ENCODE measurements around the gene ZNF438. TPM values are rescaled to one million over a fixed set of nuclear protein-coding genes. Genes with fewer than 3 reads are reported as not detected.

ZNF438 gene
- total and polyA plus RNA-seq, 2 of the 13 experiments (the other 11 are each of a cell fraction or from before 2014, with no cell fraction given), result 0.75 to 0.83 TPM

DNA sequence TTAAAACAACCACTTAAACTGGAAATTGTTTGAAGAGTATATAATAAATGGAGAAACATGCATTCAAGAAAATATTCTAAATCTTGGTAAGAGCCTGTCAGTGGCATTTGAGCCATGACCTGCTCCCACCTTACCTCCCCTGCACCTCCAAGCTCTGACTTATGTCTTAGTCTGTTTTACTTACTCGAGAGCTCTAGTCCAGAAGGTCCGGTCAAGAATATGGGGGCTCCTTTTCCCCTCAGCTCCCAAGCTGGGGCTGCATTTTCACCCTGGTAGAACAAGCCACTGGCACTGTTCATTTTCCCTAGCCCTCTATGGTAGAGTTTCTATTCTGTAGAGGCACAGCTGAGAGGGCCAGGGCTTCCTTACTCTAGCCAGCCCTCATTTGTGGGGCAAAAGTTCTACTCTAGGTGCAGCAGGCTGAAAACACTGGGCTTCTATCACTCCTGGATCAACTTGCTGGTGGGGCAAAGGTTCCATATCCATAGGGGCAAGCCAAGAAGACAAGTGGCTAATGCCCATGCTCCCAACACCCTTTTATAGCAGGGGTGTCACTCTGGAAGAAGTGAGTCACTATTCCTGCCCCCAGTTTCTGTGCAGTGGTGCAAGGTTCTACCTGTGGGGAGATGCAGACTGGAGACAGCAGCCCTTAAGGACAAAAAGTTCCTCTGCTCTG is 40.6 kb downstream of the ZNF438 start:
- no peak overlapping the region for H3K9ac ChIP-seq (ENCODE audit: insufficient read depth, low read depth, low read length)
- no peaks in the 10 kb centered on the region for H4K20me1 ChIP-seq (ENCODE audit: insufficient read depth, low read length)
- no peak for ATAC-seq
- H3K4me2 ChIP-seq (ENCODE audit: low read depth, low read length), result no peak overlapping the region
- in situ Hi-C loops (cut with HindIII; ENCODE audit: extremely low pct_ligation_motif_present, low pct_unique_long_range_greater_than_20kb) (no loop called here), intact Hi-C loops (cut with micrococcal nuclease; ENCODE audit: unreplicated experiment) (no loop called here)
- CTCF ChIA-PET (ENCODE audit: low intra/inter-chr PET ratio, low total read pairs), result no interaction called here
- FAIRE-seq, result no peak
- H3K36me3 ChIP-seq (replicated peaks in 1 of 2; ENCODE audit: control insufficient read depth in 1 of 2, insufficient read depth in 2 of 2, low read length in 2 of 2), result no peaks in the 10 kb centered on the region
- BruUV-seq (replicated peaks), result no TSS peak
- peaks cover 24% of the 10 kb centered on the region for H3K9me3 ChIP-seq (ENCODE audit: low read length)
- no peak for DNase-seq (ENCODE audit: low spot score)
- TF ChIP-seq NFE2L1 (CRISPR knock-in tag; IDR thresholded peaks at IDR 0.05; ENCODE audit: borderline replicate concordance), result no peak
- H3K79me2 ChIP-seq (ENCODE audit: insufficient read depth, low read length), result no peaks in the 10 kb centered on the region
- POLR2A ChIA-PET, result no interaction called here
- no peak overlapping the region for H3K27ac ChIP-seq (ENCODE audit: extremely low read length, insufficient read depth, low read length)
- no peak overlapping the region for H3K4me3 ChIP-seq (replicated peaks in 1 of 3; ENCODE audit: insufficient read depth in 1 of 3, low read depth in 2 of 3, low read length in 3 of 3)
- no peaks in the 10 kb centered on the region for H3K27me3 ChIP-seq (ENCODE audit: control insufficient read depth in 1 of 2, insufficient read depth in 2 of 2, low read length in 2 of 2)
- WGBS (ENCODE audit: low lambda C conversion rate), result 0% methylated on average over 2 of the region's 2 CpGs
- no peaks in the 10 kb centered on the region for H3K4me1 ChIP-seq (ENCODE audit: insufficient read depth, low read length)
- H2AFZ ChIP-seq (ENCODE audit: low read length), result no peak overlapping the region

DNA sequence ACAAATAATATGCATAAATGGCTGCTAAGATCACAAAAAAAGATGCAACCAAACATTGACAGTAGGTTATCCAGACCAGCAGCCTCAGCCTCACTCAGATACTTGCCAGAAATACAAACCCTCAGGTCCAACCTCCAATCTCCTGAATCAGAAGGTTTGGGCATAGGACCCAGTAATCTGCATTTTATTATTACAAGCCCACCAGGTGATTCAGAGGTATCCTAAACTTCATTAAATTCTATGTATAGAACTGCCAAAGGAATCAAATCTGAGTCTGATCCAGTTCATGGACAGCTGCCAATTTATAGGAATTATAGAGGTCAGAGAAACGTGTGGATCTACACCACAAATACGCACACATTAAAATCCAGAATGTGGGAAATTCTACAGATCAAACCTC is 41.3 kb downstream of the ZNF438 start:
- ChIA-PET POLR2A (no interaction called here), CTCF (ENCODE audit: low intra/inter-chr PET ratio, low total read pairs) (no interaction called here)
- intact Hi-C loops (cut with micrococcal nuclease; ENCODE audit: unreplicated experiment) (no loop called here), in situ Hi-C loops (cut with HindIII; ENCODE audit: extremely low pct_ligation_motif_present, low pct_unique_long_range_greater_than_20kb) (no loop called here)
- H3K27me3 ChIP-seq (ENCODE audit: control insufficient read depth in 1 of 2, insufficient read depth in 2 of 2, low read length in 2 of 2), result no peaks in the 10 kb centered on the region
- H3K27ac ChIP-seq (ENCODE audit: extremely low read length, insufficient read depth, low read length), result no peak overlapping the region
- no peaks in the 10 kb centered on the region for H3K36me3 ChIP-seq (replicated peaks in 1 of 2; ENCODE audit: control insufficient read depth in 1 of 2, insufficient read depth in 2 of 2, low read length in 2 of 2)
- no peaks in the 10 kb centered on the region for H3K79me2 ChIP-seq (ENCODE audit: insufficient read depth, low read length)
- H3K9ac ChIP-seq (ENCODE audit: insufficient read depth, low read depth, low read length), result no peak overlapping the region
- no peaks in the 10 kb centered on the region for H4K20me1 ChIP-seq (ENCODE audit: insufficient read depth, low read length)
- FAIRE-seq, result no peak
- 14% methylated on average over 2 of the region's 2 CpGs for WGBS (ENCODE audit: low lambda C conversion rate)
- DNase-seq (ENCODE audit: low spot score), result no peak
- no TSS peak for BruUV-seq (replicated peaks)
- H3K4me2 ChIP-seq (ENCODE audit: low read depth, low read length), result no peak overlapping the region
- no peaks in the 10 kb centered on the region for H3K4me1 ChIP-seq (ENCODE audit: insufficient read depth, low read length)
- H3K9me3 ChIP-seq (ENCODE audit: low read length), result peaks cover 20% of the 10 kb centered on the region
- H3K4me3 ChIP-seq (replicated peaks in 1 of 3; ENCODE audit: insufficient read depth in 1 of 3, low read depth in 2 of 3, low read length in 3 of 3), result no peak overlapping the region
- H2AFZ ChIP-seq (ENCODE audit: low read length), result no peak overlapping the region
- ATAC-seq, result no peak
- no peak for TF ChIP-seq STAT5B (CRISPR knock-in tag; IDR thresholded peaks at IDR 0.05)
- no peak for TF ChIP-seq NCOA1 (CRISPR knock-in tag; IDR thresholded peaks at IDR 0.05)
- TF ChIP-seq AHR (CRISPR knock-in tag; IDR thresholded peaks at IDR 0.05), result no peak
- TF ChIP-seq, protein P1, sequence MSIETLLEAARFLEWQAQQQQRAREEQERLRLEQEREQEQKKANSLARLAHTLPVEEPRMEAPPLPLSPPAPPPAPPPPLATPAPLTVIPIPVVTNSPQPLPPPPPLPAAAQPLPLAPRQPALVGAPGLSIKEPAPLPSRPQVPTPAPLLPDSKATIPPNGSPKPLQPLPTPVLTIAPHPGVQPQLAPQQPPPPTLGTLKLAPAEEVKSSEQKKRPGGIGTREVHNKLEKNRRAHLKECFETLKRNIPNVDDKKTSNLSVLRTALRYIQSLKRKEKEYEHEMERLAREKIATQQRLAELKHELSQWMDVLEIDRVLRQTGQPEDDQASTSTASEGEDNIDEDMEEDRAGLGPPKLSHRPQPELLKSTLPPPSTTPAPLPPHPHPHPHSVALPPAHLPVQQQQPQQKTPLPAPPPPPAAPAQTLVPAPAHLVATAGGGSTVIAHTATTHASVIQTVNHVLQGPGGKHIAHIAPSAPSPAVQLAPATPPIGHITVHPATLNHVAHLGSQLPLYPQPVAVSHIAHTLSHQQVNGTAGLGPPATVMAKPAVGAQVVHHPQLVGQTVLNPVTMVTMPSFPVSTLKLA (IDR thresholded peaks at IDR 0.05), result no peak
- no peak for TF ChIP-seq ZNF703 (CRISPR knock-in tag; IDR thresholded peaks at IDR 0.05; ENCODE audit: borderline replicate concordance)
- no peak for TF ChIP-seq SMAD1 (CRISPR knock-in tag; IDR thresholded peaks at IDR 0.05; ENCODE audit: borderline replicate concordance, low read depth)
- no peak for TF ChIP-seq ZNF598 (CRISPR knock-in tag; IDR thresholded peaks at IDR 0.05; ENCODE audit: borderline replicate concordance)
- TF ChIP-seq ETV5 (CRISPR knock-in tag; IDR thresholded peaks at IDR 0.05; ENCODE audit: borderline replicate concordance), result no peak
- no peak for TF ChIP-seq ELF3 (CRISPR knock-in tag; IDR thresholded peaks at IDR 0.05)
- no peak for TF ChIP-seq NFYC (CRISPR knock-in tag; IDR thresholded peaks at IDR 0.05)
- TF ChIP-seq, protein P2, sequence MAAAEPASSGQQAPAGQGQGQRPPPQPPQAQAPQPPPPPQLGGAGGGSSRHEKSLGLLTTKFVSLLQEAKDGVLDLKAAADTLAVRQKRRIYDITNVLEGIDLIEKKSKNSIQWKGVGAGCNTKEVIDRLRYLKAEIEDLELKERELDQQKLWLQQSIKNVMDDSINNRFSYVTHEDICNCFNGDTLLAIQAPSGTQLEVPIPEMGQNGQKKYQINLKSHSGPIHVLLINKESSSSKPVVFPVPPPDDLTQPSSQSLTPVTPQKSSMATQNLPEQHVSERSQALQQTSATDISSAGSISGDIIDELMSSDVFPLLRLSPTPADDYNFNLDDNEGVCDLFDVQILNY (CRISPR knock-in tag; conservative IDR thresholded peaks at IDR 0.05), result no peak
- TF ChIP-seq, protein P3, sequence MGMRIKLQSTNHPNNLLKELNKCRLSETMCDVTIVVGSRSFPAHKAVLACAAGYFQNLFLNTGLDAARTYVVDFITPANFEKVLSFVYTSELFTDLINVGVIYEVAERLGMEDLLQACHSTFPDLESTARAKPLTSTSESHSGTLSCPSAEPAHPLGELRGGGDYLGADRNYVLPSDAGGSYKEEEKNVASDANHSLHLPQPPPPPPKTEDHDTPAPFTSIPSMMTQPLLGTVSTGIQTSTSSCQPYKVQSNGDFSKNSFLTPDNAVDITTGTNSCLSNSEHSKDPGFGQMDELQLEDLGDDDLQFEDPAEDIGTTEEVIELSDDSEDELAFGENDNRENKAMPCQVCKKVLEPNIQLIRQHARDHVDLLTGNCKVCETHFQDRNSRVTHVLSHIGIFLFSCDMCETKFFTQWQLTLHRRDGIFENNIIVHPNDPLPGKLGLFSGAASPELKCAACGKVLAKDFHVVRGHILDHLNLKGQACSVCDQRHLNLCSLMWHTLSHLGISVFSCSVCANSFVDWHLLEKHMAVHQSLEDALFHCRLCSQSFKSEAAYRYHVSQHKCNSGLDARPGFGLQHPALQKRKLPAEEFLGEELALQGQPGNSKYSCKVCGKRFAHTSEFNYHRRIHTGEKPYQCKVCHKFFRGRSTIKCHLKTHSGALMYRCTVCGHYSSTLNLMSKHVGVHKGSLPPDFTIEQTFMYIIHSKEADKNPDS (CRISPR knock-in tag; IDR thresholded peaks at IDR 0.05), result no peak
- TF ChIP-seq ZFX (CRISPR knock-in tag; IDR thresholded peaks at IDR 0.05; ENCODE audit: low read depth), result no peak
- no peak for TF ChIP-seq PRPF4 (IDR thresholded peaks at IDR 0.05; ENCODE audit: low read depth, low read length, poor library complexity, severe bottlenecking)

Data from HepG2 (cell line).